ENCODE measurements around the gene ADCY5.

The ADCY5 gene

DNA sequence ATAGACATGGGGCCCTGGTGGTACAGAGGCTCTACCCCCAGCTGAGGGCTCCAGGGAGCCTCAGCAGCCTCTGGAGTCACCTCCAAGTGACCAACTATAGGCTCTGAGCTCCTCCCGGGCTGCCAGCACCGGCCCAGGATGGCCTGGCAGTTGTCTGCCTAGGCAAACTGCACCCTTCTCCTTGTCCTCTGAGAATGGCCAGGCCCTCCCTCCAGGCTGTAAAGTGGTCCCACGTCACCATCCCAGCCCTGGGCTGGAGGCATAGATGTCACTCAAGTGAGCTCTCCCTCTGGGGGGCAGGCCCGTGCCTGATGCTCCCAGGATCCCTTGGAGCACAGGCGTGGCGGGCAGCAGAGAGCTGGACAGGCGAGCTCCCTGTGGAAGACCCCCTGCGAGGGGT is 127.1 kb downstream of the ADCY5 start:
- DNase-seq = no peak

DNA sequence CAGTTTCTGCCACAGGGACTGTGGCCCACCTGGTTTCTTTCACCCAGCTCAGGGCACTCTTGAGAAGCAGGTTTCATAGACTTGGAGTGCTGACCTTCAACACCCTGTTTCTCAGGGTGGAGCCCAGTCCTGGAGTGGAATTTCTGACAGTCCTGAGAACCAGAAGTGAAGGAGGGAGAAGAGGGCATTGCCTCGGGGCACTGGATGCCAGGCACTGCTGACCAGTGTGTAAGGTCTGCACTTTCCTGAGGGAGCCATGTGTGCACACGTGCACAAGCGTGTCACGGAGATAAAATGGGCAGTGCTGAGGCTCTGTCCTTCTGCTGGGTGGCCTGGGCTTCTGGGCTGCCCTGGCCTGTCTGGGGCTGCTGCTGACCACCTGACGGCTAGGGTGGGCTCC is 128.7 kb downstream of the ADCY5 start:
- DNase-seq = no peak

DNA sequence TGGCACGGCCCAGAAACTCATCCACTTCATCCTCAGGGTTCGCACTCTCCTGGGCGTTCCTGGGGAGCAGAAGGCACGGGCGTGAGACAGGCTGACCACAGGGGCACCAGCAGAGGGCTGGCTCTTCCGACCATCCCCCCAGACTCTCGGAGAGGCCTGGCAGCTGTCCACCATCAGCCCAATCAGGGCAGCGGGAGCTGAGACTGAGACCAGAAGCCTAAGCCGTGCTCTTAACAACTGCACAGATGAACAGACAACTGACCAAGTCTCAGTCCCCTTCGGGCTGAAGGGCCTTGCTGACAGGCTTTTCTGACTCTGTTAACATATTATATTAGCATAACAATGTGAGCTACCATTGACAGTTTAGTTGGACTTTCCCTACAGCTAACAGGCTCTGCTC is 129.1 kb downstream of the ADCY5 start:
- no peak for DNase-seq

DNA sequence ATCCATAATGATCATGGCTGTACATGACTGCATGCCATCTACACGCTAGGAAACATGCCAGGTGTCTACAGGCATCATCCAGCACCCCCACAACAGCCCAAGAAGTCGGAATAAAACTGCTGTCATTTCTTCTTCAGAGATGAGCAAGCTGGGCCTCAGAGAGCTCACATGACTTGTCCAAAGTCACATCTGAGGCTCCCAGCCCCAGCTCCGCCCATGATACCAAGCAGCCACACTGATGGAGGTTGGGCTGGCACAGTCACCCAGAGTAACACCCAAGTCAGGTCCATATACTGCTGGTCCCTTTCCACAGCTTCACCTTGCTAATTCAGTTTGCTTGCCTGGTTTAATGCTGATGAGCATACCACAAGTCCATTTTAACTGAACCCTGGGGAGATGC is 130.5 kb downstream of the ADCY5 start:
- no peak for DNase-seq

DNA sequence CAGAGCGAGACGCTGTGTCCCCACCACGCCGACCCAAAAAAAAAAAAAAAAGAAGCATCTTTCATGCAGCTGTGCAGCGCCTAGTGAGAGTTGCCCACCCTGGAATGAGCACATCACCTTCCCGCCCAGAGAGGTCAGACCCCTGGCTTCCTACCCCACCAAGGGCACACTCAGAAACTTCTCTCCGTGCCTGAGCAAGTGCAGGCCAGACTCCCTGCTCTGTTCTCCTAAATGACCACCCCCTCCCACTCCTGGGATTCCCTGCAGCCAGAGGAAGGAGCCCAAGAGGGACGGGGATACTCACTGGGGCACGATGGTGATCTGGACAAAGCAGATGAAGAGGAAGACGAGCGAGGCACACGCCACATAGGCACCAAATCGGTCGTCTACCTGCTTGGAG is 131.2 kb downstream of the ADCY5 start:
- DNase-seq = no peak

DNA sequence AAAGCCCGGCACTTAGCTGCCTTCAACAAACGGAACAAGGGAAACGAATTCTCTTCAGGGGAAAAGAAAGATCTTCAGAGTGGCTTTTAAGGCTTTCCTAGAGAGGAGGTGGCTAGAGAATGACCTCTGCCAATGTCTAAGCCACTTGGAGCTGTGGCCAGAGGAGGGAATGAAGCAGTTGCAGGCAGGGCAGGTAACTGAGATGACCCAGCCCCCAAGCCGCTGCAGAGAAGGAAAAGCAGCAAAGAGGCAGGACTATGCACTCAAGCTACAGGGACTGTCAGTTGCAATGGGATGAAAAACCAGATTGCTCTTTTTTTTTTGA is 133.7 kb downstream of the ADCY5 start:
- no peak for DNase-seq

DNA sequence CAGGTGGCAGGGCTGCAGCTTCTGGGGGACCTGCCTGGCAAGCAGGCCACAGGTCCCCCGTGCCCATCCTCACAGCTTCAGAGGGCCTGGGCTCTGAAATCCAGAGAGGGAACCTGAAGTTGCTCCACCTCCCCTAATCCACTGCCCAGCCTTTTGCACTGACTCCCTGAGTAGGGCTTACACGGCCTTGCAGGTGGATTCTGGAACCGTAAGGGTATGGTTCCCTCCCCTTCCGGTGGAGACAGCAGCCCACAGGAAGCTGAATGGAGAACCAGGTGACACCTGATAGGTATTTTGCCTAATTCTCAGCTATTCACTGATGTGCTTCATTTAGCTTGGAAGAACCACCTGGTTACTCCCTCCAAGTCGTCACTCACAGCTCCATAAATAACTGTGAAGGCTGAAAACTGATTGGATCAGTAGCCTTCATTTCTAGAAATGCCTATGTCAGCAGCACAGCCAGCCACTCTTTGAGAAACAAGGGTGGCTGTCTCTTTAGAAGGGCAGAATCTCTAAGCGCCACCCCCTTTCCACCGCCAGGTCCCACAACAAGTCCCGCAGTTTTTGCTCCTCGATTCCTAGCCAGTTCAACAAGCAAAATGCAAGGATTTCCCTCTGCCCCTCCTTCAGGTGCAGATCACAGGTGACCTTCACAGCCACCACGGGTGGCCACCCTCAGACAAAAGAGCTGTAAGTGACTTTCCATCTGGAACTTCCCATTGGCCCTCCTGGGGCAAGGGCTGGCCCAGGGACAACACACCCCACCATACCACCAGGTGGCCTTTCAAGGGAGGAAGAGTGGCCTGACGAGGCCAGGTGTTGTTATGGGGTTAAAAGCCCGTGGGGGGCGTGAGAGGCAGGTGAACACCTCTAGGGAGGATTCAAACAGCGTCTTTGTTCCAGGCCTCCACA is 134.3 kb downstream of the ADCY5 start:
- DNase-seq = no peak

DNA sequence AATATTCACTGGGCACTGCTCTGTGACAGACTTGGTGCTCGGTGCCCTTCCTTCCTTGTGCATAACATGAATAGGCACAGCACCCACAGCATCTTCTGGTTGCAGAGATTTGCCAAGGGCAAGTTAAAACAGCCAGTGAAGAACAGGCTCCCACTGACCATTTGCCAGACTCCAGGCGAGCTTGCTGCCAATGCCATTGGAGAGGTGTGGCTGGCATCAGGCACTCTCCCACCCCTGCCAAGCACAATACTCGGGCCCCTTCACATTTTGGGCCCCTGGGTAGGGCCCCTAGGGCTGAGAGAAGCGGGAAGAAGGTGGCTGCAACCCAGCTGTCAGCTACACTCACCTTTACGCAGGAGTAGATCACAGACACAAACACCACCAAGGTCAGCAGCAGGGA is 135.0 kb downstream of the ADCY5 start:
- DNase-seq = no peak

DNA sequence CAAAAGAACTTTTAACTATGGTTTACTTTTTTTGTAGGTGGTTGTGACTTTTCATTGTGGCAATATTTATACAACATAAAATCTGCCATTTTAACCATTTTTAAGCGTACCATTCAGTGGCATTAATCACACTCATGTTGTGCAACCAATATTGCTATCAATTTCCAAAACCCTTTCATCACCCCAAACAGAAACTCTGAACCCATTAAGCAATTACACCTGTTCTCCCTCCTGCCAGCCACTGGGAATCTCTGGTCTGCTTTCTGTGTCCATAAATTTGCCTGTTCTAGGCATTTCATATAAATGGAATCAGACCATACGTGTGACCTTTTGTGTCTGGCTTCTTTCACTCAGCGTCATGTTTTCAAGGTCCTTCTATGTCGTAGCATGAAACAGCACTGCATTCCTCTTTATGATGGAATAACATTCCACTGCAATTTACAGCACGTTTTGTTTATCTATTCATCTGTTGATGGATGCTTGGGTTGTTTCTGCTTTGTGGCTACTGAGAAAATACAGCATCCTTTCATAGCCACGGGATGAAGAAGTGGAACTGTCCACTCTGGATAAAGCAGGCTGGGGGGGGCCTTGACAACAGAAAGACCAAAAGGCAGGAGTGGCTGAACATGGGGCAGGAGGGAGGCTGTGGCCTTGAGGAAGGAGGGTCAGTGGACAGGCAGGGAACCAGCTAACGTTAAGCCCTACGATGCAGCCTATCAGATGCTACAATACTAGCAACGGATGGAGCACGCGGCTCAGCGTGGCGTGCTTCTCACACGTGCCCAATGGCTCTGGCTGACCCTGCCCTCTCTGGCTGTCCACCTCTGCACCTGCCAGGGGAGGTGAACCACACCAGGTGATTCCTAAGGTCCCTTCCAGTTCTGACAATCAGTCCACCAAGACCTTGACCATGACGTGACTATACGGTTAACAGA is 136.3 kb downstream of the ADCY5 start:
- no peak for DNase-seq

DNA sequence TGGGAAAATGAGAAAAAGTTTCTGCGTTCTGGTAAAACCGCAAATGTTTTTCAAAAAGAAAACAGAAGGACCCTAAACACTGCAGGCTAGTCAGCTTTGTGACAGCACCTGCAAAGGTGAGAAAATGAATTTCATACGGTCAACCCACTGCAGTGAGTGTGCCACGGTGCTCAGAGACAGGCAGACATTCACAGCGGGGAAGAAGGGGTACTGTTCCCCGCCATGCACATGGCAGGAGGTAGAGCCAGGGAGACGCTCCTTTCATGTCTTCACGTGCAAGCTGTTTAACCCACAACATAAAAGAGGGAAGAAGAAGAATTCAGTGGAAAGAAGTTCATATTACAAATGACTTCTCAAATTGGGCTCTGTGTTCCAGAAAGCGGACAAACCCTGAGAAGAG is 137.7 kb downstream of the ADCY5 start:
- no peak for DNase-seq

DNA sequence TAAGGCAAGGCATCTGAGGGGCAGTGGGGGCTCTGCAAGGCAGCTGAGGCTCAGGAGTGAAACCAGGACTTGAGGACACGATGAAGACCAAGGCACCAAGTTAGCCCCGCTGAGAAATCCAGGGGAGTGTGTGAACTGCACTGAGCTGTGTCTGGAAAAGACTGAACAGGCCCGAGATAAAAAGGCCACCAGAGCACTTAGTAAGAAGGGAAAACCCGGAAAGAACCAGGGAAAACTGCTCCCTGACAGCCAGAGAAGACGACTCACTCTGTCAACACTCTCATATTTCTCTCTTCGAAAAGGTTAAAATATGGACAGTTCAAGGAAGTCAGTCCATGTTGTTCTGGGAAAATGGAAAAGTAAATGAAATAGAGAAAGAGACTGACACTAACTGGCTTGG is 138.1 kb downstream of the ADCY5 start:
- DNase-seq = no peak

DNA sequence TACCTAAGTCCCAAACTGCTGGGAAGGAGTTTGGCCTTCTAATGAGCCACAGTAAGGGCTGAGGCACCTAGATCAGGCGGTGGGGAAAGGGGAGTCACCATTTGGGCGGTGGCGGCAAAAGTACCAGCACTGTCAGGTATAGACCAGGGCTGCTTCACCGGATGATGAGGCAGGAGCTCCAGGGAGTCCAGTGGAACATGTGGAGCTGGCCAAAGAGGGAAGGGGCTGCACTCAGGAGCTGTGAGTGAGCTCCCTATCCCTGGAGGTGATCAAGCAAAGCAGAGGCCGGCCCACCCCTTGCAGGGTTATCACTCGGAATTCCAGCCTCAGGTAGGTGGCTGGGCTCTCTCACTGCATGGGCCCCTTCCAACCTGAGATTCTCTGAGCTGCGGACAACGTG is 138.7 kb downstream of the ADCY5 start:
- DNase-seq = no peak

DNA sequence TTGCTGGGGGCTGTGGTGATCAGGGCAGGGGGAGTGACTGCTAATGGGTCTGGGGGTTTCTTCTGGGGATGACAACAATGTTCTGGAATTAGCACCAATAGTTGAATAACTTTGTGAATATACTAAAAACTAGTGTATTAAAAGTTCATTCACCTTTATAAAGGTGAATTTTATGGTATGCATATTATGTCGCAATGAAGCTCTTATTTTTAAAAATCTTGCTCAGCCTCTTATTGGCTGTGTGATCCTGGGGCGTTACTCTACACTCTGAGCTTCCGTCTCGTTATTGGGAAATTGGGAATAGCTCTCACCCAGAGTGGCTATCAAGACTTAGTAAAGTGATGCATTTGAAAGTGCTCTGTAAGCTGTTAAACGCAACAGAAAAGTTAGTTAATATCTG is 141.8 kb downstream of the ADCY5 start:
- DNase-seq = no peak

DNA sequence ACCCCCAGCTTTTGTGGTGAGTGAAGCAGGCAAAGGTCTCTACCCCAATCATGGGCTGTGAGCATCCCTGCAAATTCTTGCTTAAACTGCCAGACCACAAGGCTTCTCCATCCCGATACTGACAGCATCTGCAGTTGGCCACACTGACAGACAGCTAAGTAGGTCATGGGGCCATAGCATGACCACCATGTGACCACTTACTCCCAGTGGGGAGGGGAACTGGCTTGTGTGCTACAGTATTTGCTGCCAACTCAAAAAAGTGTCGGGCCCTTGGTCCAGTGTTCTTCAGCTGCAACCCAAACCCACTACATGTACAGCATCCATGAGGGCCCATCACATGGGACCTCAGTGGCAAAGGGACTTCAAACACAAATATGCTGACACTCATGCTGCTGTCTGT is 143.7 kb downstream of the ADCY5 start:
- DNase-seq = no peak

DNA sequence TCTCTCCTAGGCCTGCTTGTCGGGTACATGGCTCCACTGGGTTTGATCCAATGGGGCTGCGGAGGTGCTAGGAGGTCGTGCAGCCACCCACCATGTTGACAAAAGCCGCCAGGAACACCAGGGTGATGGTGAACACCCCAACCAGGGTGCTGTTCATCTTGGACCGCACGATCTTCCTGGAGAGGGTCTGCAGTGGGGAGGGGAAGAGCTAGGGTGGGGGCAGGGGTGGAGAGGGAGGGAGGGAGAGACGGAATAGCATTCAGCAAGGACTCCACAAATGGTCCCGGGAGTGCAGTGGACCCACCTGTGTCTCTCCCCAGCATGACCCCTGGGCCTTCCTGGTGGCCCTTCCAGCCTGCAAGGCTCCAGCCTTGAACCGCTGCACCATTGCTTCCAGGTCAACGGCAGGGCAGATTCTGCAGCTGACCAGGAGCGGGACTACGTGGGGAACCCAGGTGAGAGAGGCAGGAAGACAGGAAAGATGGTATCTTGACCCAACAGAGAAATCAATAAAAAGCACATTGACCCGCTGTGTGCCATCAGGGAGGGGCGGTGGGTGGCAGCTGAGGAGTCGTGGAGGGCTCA is 144.8 kb downstream of the ADCY5 start:
- DNase-seq = no peak

DNA sequence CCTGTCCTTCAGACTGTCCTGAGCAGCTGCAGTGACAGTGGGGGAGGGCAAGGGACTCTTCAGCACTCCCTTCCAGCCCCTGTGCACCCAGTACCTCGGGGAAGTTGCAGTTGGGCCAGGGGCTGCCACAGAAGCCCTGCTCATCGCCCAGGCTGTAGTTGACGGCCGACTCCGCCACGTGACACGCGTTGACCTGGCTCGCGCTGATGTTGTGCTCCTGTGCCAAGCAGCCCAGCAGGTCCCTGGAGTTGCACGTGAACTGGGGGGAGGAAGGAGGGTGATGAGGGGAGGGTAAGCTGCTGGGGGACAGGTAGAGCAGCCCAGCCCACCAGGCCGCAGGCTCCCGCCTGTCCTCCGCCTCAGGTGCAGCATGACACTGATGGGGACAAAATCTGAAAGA is 145.9 kb downstream of the ADCY5 start:
- DNase-seq = no peak

DNA sequence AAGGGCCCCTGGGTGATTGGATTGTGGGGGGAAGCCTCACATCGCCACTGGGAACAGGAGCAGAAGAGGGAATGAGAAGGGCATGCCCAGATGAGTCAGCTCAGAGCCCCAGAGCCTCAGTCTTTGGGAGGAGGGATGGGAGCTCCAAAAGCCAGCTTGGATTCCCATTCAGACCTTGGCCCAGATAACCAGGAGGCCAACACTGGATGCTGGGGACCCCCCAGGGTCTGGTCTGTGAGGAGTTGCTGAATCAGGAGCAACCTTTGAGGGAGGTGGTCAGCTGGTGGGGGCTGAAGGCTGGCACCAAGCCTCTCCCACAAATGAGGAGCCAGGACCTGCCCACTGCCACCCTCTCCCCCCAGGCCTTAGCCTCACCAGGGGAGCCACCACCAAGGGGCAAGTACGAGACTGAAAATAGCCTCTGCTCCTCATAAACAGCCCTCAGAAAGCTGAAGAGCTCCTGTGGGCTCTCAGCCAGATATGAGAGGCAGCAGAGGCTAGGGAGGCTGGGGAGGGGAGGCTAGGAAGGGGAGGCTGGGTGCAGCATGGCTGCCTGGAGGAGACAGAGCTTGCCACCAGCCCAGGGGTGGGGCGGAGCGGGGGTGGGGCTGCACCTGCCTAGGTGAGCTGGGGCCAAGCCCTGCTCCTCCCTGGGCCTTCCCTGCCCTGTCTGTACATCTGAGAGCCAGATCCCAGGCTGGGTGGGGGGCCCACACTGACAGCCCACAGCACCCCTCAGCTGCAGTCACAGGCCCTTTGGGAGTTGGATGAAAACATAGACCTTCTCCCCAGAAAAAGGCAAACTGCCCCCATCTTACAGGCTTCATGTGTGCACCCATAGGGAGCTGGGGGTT is 147.3 kb downstream of the ADCY5 start:
- no peak for DNase-seq

DNA sequence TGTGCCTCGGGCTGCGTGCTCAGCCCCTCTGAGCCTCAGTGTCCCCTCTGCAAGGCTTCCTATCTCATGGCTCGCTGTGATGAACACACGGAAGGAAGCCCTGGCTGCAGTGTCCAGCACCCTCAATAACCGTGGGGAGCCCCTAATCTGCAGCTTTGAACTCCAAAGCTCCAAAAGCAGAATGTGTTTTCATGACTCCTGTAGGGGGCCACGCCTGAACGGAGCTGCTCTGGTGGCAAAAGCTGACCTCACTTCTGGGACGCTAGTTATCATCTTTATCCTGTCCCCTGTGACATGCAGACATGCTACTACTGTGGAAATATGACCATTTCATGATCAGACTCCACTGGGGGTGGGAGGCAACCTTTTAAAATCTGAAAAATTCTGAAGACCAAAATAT is 148.3 kb downstream of the ADCY5 start:
- no peak for DNase-seq

DNA sequence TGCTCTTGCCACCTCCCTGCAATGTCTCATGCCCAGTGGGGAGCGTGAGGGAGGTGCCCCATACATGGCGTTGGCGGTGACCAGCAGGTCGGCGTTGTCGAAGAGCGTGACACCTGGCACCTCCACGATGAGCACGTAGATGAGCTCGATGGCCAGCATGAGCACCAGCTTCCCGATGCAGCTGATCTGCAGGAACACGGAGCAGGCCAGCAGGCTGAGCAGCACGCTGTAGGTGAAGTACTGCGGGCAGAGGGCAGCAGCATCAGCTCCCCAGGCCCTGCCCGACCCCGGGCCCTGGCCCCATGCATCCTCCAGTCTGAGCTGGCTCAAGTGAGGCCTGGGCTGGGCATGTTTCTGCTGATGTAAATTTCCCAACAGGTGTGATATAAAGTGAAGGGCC is 148.8 kb downstream of the ADCY5 start:
- no peak for DNase-seq

DNA sequence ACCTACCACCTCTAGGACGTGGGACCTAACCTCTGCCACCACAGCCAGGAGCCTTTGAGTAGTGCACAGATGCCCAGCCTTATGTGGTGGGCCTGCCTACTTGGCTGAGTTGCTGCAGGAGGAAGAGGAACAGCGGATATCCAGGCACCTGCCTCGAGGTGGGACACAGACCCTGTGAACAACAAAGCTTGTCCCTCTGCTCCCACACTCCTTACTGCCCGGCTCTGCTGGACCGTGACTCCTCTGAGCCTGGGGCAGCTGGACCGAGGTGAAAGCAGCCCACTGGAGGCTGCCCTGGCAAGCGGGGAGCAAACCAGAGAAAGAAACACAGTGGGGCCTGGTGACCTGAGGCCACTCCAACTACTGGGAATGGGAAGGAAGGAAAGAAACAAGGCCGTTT is 149.3 kb downstream of the ADCY5 start:
- DNase-seq = no peak

DNA sequence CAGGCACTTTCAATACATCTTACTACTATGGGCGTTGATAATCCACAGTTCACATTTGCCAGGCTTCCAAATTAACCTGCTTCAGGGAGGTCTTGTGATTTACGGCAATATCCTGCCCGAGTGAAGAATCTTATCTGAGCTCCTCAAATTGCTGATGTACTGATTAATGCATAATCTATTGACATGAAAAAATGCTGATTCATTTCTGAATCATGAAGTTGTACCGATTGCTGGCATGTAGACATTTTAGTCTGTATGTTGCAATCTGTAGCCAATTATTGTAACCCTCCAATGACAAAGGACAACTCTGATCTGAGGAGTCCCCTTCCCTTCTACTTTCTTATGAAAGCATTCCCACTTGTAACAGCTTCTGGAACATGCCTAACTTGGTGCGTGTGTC is 150.0 kb downstream of the ADCY5 start:
- no peak for DNase-seq

DNA sequence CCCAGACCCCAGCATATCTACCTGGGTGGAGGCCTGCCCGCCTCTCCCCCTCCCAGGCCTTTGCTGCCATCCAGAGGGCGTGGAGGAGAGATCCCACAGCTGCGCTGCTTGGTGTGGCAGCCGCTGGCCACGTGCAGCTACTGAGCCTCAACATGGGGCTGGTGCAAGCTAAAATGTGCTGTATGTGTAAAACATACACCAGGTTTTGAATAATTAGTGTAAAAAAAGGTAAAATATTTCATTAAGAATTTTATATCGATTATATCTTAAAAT is 151.3 kb downstream of the ADCY5 start:
- peak; percentile 2 to 37 for DNase-seq

All from SHP77 (cell line).